ENCODE measurements around the gene CPXM1. TPM values are rescaled to one million over a fixed set of nuclear protein-coding genes. Genes with fewer than 3 reads are reported as not detected.
A peak's percentile ranks its signal among the peaks of the same experiment; 100 is the strongest.

CPXM1 gene
- total and polyA plus RNA-seq, 2 donors (not counting 3 experiments of a cell fraction or from before 2014, with no cell fraction given) = 18.9 to 20.3 TPM

- TF ChIP-seq GATA2 (IDR thresholded peaks at IDR 0.05; ENCODE audit: insufficient read depth, insufficient read length, low read depth, low read length) = no peak
- TF ChIP-seq EZH2 (IDR thresholded peaks at IDR 0.05; ENCODE audit: borderline replicate concordance, low read depth, low read length, severe bottlenecking) = peak; percentile 84
- no peak for TF ChIP-seq POLR2AphosphoS5 (IDR thresholded peaks at IDR 0.05; ENCODE audit: insufficient read depth, low read depth, low read length)
- no peak for TF ChIP-seq FOS (IDR thresholded peaks at IDR 0.05; ENCODE audit: borderline replicate concordance, insufficient read depth, low read length)
- TF ChIP-seq POLR2A (IDR thresholded peaks at IDR 0.05; ENCODE audit: low read depth, low read length) = no peak
- intact Hi-C loops (cut with micrococcal nuclease) (loop anchor here (1.0 to 5.0 kb wide), 2 partner anchors 100 to 120 kb away; partner anchors contain the start of gene PTPRA), dilution Hi-C loops (cut with MboI; ENCODE audit: extremely low pct_ligation_motif_present, low sequenced_read_pairs) (no loop called here)
- Histone ChIP-seq H3K9ac (replicated peaks; ENCODE audit: extremely low read depth, insufficient read depth, low read length) (no peak overlapping the region), H3K4me3 (replicated peaks in 1 of 3; ENCODE audit: insufficient read depth in 1 of 3, low read depth in 1 of 3, low read length in 3 of 3) (peak overlapping the region in 1 of 3 experiments; percentile 24), H4K20me1 (replicated peaks; ENCODE audit: control insufficient read depth, extremely low read depth, insufficient read depth, low read length) (no peaks in the 10 kb centered on the region), H3K9me1 (replicated peaks; ENCODE audit: control insufficient read depth, extremely low read depth, insufficient read depth, low read length) (no peaks in the 10 kb centered on the region), H3K79me2 (ENCODE audit: control insufficient read depth, insufficient read depth, low read length) (no peaks in the 10 kb centered on the region), H3K4me2 (ENCODE audit: insufficient read depth, low read length) (peak overlapping the region; percentile 18), H3K27ac (ENCODE audit: insufficient read depth, low read depth, low read length) (no peak overlapping the region), H3K36me3 (ENCODE audit: control insufficient read depth in 2 of 2, extremely low read depth in 1 of 2, insufficient read depth in 2 of 2, low read length in 2 of 2) (no peaks in the 10 kb centered on the region), H3K4me1 (ENCODE audit: control insufficient read depth, extremely low read depth, insufficient read depth, low read length) (peaks cover 17% of the 10 kb centered on the region), H2AFZ (ENCODE audit: low read depth, low read length) (peak overlapping the region; percentile 71), H3K9me3 (replicated peaks; ENCODE audit: control insufficient read depth, insufficient read depth, low read length) (no peaks in the 10 kb centered on the region), H3K27me3 (ENCODE audit: control insufficient read depth in 2 of 2, insufficient read depth in 2 of 2, low read length in 2 of 2) (peaks cover 53 to 66% of the 10 kb centered on the region in 2 experiments)
- FAIRE-seq (no peak), DNase-seq (ENCODE audit: low read depth, low spot score) (no peak)
- CTCF ChIA-PET = interaction anchor here (0.6 to 10.0 kb wide), 17 partner anchors 8 to 249 kb away, joined by 3 to 171 read pairs (median 4); no protein-coding TSS in a partner anchor
- POLR2A ChIA-PET = no interaction called here
- BruUV-seq (replicated peaks) = no TSS peak
These were observed 48.4 kb downstream of the CPXM1 start for GRCh38 chr20:2751878-2752566.

GRCh38 chr20:2751347-2751877 lies 49.0 kb downstream of the CPXM1 start:
- DNase-seq (ENCODE audit: low read depth, low spot score) (no peak), FAIRE-seq (no peak)
- no peak overlapping the region for H3K9ac ChIP-seq (replicated peaks; ENCODE audit: extremely low read depth, insufficient read depth, low read length)
- no peaks in the 10 kb centered on the region for H3K79me2 ChIP-seq (ENCODE audit: control insufficient read depth, insufficient read depth, low read length)
- peaks cover 53 to 66% of the 10 kb centered on the region in 2 experiments for H3K27me3 ChIP-seq (ENCODE audit: control insufficient read depth in 2 of 2, insufficient read depth in 2 of 2, low read length in 2 of 2)
- no peaks in the 10 kb centered on the region for H3K9me1 ChIP-seq (replicated peaks; ENCODE audit: control insufficient read depth, extremely low read depth, insufficient read depth, low read length)
- no TSS peak for BruUV-seq (replicated peaks)
- TF ChIP-seq POLR2AphosphoS5 (IDR thresholded peaks at IDR 0.05; ENCODE audit: insufficient read depth, low read depth, low read length) (no peak), POLR2A (IDR thresholded peaks at IDR 0.05; ENCODE audit: low read depth, low read length) (no peak), CTCF (IDR thresholded peaks at IDR 0.05; ENCODE audit: extremely low read depth in 1 of 2, insufficient read depth in 1 of 2, low read depth in 1 of 2, low read length in 2 of 2) (no peak), MYC (IDR thresholded peaks at IDR 0.05; ENCODE audit: low read depth, low read length) (no peak), GATA2 (IDR thresholded peaks at IDR 0.05; ENCODE audit: insufficient read depth, insufficient read length, low read depth, low read length) (no peak), EZH2 (IDR thresholded peaks at IDR 0.05; ENCODE audit: borderline replicate concordance, low read depth, low read length, severe bottlenecking) (no peak), MAX (IDR thresholded peaks at IDR 0.05; ENCODE audit: insufficient read depth, insufficient read length) (no peak), JUN (IDR thresholded peaks at IDR 0.05; ENCODE audit: borderline replicate concordance, insufficient read depth, insufficient read length, low read depth) (no peak), FOS (IDR thresholded peaks at IDR 0.05; ENCODE audit: borderline replicate concordance, insufficient read depth, low read length) (no peak)
- no peak overlapping the region for H3K27ac ChIP-seq (ENCODE audit: insufficient read depth, low read depth, low read length)
- H3K36me3 ChIP-seq (ENCODE audit: control insufficient read depth in 2 of 2, extremely low read depth in 1 of 2, insufficient read depth in 2 of 2, low read length in 2 of 2) = no peaks in the 10 kb centered on the region
- H3K4me1 ChIP-seq (ENCODE audit: control insufficient read depth, extremely low read depth, insufficient read depth, low read length) = peaks cover 17% of the 10 kb centered on the region
- dilution Hi-C loops (cut with MboI; ENCODE audit: extremely low pct_ligation_motif_present, low sequenced_read_pairs) (no loop called here), intact Hi-C loops (cut with micrococcal nuclease) (loop anchor here (5.0 kb wide), 1 partner anchor 121 kb away; the partner anchor contains the start of gene PTPRA)
- H3K9me3 ChIP-seq (replicated peaks; ENCODE audit: control insufficient read depth, insufficient read depth, low read length) = no peaks in the 10 kb centered on the region
- H4K20me1 ChIP-seq (replicated peaks; ENCODE audit: control insufficient read depth, extremely low read depth, insufficient read depth, low read length) = no peaks in the 10 kb centered on the region
- no peak overlapping the region for H2AFZ ChIP-seq (ENCODE audit: low read depth, low read length)
- ChIA-PET POLR2A (no interaction called here), CTCF (interaction anchor here (1.0 to 10.0 kb wide), 5 partner anchors 8 to 111 kb away, joined by 3 to 171 read pairs (median 4); no protein-coding TSS in a partner anchor)
- H3K4me3 ChIP-seq (replicated peaks in 1 of 3; ENCODE audit: insufficient read depth in 1 of 3, low read depth in 1 of 3, low read length in 3 of 3) = no peak overlapping the region
- peak overlapping the region; percentile 27 for H3K4me2 ChIP-seq (ENCODE audit: insufficient read depth, low read length)

All from endothelial cell of umbilical vein (primary cell).